Measurements from ENCODE around the gene POU2AF1. TPM values are rescaled to one million over a fixed set of nuclear protein-coding genes. Genes with fewer than 3 reads are reported as not detected.

Gene POU2AF1
- total RNA-seq, 4 donors from 2014 or later, result under 0.01 to 2.9 (median 2.6) TPM; not detected in 1

- TF ChIP-seq POLR2A (IDR thresholded peaks at IDR 0.05), result no peak
- TF ChIP-seq CTCF (IDR thresholded peaks at IDR 0.05), result no peak
- Histone ChIP-seq H3K27ac (no peak overlapping the region), H3K9me3 (no peaks in the 10 kb centered on the region), H3K36me3 (no peaks in the 10 kb centered on the region), H3K4me1 (no peaks in the 10 kb centered on the region), H3K4me3 (no peak overlapping the region), H3K27me3 (no peaks in the 10 kb centered on the region)
- DNase-seq, result no peak
- intact Hi-C loops (cut with DNase I; ENCODE audit: low total_unique reads), result no loop called here
Measured at GRCh38 chr11:111388420-111388819, 9.3 kb upstream of the POU2AF1 start.

GRCh38 chr11:111387363-111387762, 8.3 kb upstream of the POU2AF1 start:
- no peak overlapping the region for H3K4me3 ChIP-seq
- H3K27me3 ChIP-seq, result no peaks in the 10 kb centered on the region
- H3K27ac ChIP-seq, result no peak overlapping the region
- no peaks in the 10 kb centered on the region for H3K36me3 ChIP-seq
- H3K9me3 ChIP-seq, result no peaks in the 10 kb centered on the region
- intact Hi-C loops (cut with DNase I; ENCODE audit: low total_unique reads), result no loop called here
- H3K4me1 ChIP-seq, result no peaks in the 10 kb centered on the region
- no peak for TF ChIP-seq POLR2A (IDR thresholded peaks at IDR 0.05)
- no peak for TF ChIP-seq CTCF (IDR thresholded peaks at IDR 0.05)
- no peak for DNase-seq

- Histone ChIP-seq H3K9me3 (no peaks in the 10 kb centered on the region), H3K36me3 (no peaks in the 10 kb centered on the region), H3K4me1 (no peaks in the 10 kb centered on the region), H3K27me3 (no peaks in the 10 kb centered on the region), H3K27ac (no peak overlapping the region), H3K4me3 (no peak overlapping the region)
- intact Hi-C loops (cut with DNase I; ENCODE audit: low total_unique reads), result no loop called here
- no peak for DNase-seq
- TF ChIP-seq CTCF (IDR thresholded peaks at IDR 0.05) (no peak), POLR2A (IDR thresholded peaks at IDR 0.05) (no peak)
Measured at GRCh38 chr11:111386611-111387150, 7.6 kb upstream of the POU2AF1 start.

GRCh38 chr11:111384494-111384893, 5.4 kb upstream of the POU2AF1 start:
- no peaks in the 10 kb centered on the region for H3K4me1 ChIP-seq
- TF ChIP-seq POLR2A (IDR thresholded peaks at IDR 0.05) (no peak), CTCF (IDR thresholded peaks at IDR 0.05) (no peak)
- DNase-seq, result no peak
- no peak overlapping the region for H3K27ac ChIP-seq
- intact Hi-C loops (cut with DNase I; ENCODE audit: low total_unique reads), result no loop called here
- H3K27me3 ChIP-seq, result no peaks in the 10 kb centered on the region
- H3K36me3 ChIP-seq, result no peaks in the 10 kb centered on the region
- no peak overlapping the region for H3K4me3 ChIP-seq
- H3K9me3 ChIP-seq, result no peaks in the 10 kb centered on the region

GRCh38 chr11:111382451-111382850, 3.4 kb upstream of the POU2AF1 start:
- no peaks in the 10 kb centered on the region for H3K9me3 ChIP-seq
- intact Hi-C loops (cut with DNase I; ENCODE audit: low total_unique reads), result no loop called here
- no peaks in the 10 kb centered on the region for H3K36me3 ChIP-seq
- TF ChIP-seq CTCF (IDR thresholded peaks at IDR 0.05) (no peak), POLR2A (IDR thresholded peaks at IDR 0.05) (no peak)
- H3K4me1 ChIP-seq, result no peaks in the 10 kb centered on the region
- H3K27me3 ChIP-seq, result no peaks in the 10 kb centered on the region
- DNase-seq, result no peak
- H3K27ac ChIP-seq, result no peak overlapping the region
- H3K4me3 ChIP-seq, result no peak overlapping the region
